ACHN (cell line): ENCODE results near the gene KLK10.
"Not testable (repeated sequence)": the region's sequence is repeated elsewhere in the genome, so short reads cannot be mapped to it uniquely, and the experiment has no call there.

Experiments used
- DNase-seq: peaks from one replicate; pipeline ENCODE4 v3.0.0-alpha.2; 2015
- in situ Hi-C: cut with HindIII; loops from 2 replicates; pipeline ENCODE4 v1.10.0; 2017; ENCODE audit warnings: low sequenced_read_pairs, low pct_ligation_motif_present, low pct_unique_long_range_greater_than_20kb

Gene KLK10

GRCh38 chr19:51007488-51007887 is 12.0 kb downstream of the KLK10 start:
- DNase-seq, result no peak
- in situ Hi-C loops, result no loop called here

DNA sequence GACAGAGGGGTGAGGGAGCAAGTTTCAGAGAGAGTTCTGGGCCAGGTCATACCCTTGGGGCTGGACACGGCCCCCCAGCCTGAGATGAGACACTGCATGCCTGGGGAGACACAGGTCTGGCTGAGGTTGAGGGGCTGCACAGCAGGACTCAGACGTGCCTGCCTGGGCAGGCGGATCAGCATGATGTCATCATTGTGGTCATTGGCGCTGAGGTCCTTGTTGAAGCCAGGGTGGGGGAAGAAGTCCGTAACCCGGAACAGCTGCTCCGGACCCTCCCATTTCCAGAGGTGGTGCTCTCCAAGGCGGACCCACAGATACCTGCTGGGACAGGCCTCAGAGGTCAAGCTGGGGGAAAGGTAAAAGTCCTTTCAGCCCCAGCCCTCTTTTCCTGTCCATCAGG is 13.1 kb downstream of the KLK10 start:
- no peak for DNase-seq
- in situ Hi-C loops, result no loop called here

GRCh38 chr19:51005248-51005647 is 14.3 kb downstream of the KLK10 start:
- in situ Hi-C loops, result no loop called here
- no peak for DNase-seq

DNA sequence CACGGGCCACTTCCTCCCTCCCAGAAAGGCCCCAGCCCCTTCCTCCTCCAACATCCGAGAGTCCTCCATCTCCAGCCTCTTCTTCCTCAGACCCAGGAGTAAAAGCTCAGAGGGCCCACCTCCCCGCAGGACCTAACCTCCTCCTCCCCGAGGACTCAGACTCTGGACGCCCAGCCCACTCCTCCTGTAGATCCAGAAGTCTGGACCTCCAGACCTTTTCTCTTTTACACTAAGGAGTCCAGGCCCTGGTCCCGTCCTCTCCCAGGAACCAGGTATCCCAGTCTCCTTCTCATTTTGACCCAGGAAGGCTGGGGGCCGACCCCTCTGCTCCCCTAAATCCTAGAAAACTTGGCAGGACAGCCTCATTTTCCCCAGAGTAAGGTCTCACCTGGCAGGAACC is 16.2 kb downstream of the KLK10 start:
- DNase-seq, result no peak
- in situ Hi-C loops, result no loop called here

DNA sequence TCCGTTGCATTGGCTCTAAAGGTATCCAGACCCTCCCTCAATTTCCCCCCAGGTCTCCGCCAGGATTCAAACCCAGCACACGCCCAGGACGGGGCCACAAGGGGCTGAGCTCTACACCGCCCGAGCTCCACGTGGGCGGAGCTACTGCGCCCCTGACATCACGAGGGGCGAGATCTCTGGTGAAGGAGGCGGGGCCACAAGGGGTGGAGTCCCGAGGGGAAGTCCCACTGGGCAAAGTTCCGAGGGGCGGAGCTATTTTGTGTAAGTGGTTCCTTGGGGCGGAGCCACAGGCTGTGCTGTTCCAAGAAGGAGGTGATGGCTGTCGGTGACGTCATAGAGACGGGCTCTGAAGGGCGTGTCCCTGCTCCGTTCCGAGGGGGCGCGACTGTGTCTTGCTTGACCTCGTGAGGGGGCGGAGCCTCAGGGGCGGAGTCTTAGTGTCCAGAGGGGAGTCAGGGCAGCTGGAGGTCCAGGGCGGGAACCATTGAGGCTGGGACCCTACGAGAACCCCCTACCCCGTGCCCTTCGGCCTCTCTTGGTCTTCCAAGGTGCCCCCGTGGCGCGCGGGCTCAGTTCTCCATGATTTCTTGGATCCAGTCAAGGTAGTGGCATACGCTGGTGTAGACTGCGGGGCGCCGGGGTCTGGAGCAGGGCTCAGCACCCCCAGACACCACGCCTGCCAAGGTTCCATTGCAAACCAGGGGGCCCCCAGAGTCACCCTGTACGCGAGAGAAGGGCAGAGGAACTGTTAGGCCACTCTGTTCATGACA is 16.8 kb downstream of the KLK10 start:
- in situ Hi-C loops, result no loop called here
- no peak for DNase-seq

DNA sequence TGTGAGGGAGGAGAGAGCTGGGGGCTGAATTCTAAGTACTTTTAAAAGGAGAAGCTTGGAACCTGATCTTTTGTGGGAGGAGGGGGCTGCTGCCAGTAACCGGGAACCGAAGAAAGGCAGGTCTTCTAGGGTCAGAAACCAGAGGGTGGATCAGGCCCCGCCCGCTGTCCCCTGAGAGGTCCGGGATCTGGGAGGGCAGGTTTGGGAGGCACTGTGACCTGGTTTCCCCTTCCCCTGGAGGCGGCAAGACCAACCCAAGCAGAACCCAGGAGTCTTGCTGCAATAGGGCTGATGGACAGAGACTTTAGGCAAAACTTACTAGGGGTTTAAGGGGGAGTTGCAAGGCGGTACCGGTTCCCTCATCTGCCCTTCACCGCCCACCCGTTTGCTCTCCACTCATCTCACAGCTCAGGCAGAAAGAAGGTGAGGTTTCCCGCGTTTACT is 17.4 kb downstream of the KLK10 start:
- in situ Hi-C loops, result no loop called here
- no peak for DNase-seq

DNA sequence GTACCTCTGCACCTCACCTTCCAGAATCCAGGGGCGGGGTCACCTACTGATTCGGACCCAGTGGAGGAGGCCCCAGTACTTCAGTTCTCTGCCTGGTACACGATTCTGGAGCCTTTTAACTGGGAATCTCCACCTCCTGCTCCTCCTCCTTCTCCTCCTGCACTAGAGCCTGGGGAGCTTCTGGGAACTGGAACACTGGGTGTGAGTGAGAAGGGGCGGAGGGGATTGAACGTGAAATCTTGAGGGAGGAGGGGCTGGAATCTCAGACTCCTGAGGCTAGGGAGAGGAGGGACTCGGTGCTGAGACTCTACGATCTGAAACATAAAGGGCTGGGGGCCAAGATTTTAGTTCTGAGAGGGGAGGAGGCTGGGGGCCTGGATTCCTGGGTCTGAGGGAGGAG is 18.0 kb downstream of the KLK10 start, which contains the start of gene KLK8:
TSS of gene KLK8 (minus strand) at position 90 of the 400 bp plus-strand sequence. CDS start 437 bp downstream, outside the sequence.
- DNase-seq, result no peak
- in situ Hi-C loops, result no loop called here

DNA sequence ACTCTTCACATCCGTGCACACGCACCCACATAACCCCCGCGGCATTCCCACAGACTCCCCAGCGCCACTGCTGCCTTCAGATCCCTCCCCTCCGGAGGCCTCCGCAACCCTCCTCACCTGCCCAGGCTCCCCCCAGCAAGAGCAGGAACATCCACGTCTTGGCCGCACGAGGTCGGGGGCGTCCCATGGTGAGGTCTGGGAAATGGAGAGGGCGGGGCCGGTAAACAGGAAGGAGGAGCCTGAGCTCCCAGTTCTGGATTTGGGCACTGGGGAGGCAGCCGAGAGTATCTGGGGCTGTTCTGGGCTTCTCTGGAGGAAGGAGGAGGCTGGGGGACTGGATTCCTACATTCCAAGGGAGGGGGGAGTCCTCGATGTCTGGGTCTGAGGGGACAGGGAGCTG is 18.5 kb downstream of the KLK10 start:
- in situ Hi-C loops, result no loop called here
- no peak for DNase-seq

DNA sequence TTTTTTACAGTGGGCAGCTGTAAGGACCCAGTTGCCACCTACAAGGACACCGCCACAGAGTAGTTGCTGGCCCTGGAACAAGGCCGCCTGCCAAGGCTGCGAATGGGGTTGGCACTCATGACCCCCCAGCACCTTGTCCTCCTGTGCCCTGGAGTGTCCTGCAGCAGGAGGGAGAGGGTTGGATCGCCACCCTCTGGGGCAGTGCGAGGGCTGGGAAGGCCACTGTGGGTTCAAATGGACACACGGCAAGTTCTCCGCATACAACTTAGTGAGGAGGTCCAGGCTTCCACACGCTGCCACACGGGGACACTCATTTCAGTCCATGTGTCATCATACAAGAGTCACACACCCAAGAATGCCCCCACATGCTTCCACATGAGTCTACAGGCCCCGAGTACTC is 19.1 kb downstream of the KLK10 start:
- no peak for DNase-seq
- in situ Hi-C loops, result no loop called here

GRCh38 chr19:50998686-50999085 is 20.8 kb downstream of the KLK10 start:
- DNase-seq, result no peak
- in situ Hi-C loops, result no loop called here

GRCh38 chr19:50998061-50998460 is 21.4 kb downstream of the KLK10 start:
- in situ Hi-C loops, result no loop called here
- DNase-seq, result no peak

DNA sequence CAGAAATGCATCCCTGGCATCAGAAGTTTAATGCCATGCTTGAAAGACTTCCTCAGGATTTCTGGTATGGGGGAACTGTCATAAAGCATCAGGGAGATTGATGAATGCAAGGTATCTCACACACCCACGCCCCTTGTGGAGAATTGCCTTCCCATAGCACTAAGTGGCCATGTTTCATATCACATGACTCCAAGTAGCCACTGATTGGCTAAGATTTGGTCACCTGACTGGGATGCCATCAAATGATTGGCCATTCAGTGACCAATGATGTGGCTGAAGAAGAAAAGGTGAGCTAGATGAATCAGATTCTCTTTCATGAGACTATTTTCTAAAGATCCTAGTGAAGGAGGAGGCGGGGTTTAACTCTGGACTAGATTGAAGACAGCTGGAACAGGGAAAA is 25.4 kb downstream of the KLK10 start:
- no peak for DNase-seq
- in situ Hi-C loops, result no loop called here

- DNase-seq, result no peak
- in situ Hi-C loops, result no loop called here
Observed at GRCh38 chr19:50992666-50993035, 26.9 kb downstream of the KLK10 start.

DNA sequence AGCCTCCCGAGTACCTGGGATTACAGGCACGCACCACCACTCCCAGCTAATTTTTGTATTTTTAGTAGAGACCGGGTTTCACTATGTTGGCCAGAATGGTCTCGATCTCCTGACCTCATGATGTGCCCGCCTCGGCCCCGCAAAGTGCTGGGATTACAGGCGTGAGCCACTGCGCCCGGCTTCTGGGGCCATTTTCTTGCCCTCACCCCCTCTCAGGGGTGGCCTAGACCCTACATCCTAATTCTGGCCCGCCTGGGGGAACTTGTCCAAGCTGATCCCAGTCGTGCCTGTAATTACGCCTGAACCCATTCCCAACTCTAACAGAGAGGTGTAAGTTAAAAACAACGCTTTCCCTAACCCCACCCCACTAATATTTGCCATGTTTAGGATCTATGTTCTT is 35.1 kb downstream of the KLK10 start:
- in situ Hi-C loops, DNase-seq: not testable (repeated sequence)

- no peak for DNase-seq
- in situ Hi-C loops, result no loop called here
Observed at GRCh38 chr19:50983625-50984292, 35.8 kb downstream of the KLK10 start, which contains the start of gene KLK7. Gene KLK7, minus strand, starts transcription at chr19:50983917. Its CDS starts 1,518 bp downstream, at chr19:50982399.

DNA sequence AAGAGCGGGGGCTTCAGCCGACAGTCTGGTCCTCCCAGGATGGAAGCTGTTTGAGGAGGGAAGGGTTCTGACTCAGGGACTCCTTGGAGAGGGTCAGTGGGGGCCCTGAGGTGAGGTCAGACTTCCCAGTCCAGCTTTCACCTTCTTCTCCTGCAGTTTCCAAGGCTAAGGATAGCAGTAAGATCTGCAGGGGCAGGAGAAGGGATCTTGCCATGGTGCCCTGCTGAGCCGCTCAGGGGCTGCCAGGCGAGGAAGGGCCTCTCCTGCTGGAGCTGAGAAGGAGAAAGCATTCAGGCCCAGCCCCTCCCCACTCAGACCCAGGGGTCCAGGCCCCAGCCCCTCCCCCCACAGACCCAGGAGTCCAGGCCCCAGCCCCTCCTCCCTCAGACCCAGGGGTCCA is 37.3 kb downstream of the KLK10 start:
- in situ Hi-C loops, result no loop called here
- DNase-seq, result no peak

- DNase-seq, result no peak
- in situ Hi-C loops, result no loop called here
Observed at GRCh38 chr19:50981587-50982146, 37.8 kb downstream of the KLK10 start.

DNA sequence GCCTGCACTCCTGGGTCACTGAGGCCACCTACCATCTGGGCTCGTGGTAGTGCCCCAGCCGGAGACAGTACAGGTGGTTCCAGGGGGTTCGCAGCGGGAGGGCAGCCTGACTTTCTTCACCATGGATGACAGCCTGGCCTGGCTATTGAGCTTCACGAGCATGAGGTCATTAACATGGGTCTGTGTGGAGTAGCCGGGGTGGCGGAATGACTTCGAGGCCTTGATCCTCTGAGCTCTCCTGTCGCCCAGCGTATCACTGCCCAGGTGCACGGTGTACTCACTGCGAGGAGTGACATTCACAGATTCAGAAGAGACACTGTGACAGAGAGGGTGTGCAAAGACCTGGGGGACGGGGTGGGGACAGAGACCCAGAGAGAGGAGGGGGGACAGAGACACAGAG is 39.3 kb downstream of the KLK10 start:
- no peak for DNase-seq
- in situ Hi-C loops, result no loop called here

DNA sequence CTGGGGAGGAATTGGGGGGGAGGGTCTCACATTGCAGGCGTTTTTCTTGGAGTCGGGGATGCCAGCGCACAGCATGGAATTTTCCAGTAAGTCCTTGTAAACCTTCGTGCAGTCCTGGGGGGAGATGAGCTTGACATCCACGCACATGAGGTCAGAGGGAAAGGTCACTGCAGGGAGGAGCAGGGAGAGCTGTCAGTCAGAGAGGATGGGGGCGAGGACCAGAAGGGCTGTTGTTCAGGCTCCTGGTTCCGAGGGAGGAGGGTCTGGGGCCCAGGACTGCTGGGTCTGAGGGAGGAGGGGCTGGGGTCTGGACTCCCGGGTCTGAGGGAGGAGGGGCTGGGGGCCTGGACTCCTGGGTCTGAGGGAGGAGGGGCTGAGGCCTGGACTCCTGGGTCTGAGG is 39.8 kb downstream of the KLK10 start:
- no peak for DNase-seq
- in situ Hi-C loops, result no loop called here
